Measurements from ENCODE around the gene PEDS1. TPM values are rescaled to one million over a fixed set of nuclear protein-coding genes. Genes with fewer than 3 reads are reported as not detected.
A peak's percentile ranks its signal among the peaks of the same experiment; 100 is the strongest.
"Not testable (repeated sequence)": the region's sequence is repeated elsewhere in the genome, so short reads cannot be mapped to it uniquely, and the experiment has no call there.

The PEDS1 gene
- polyA plus RNA-seq (ENCODE audit: insufficient read length in 3 of 3), result 10 to 100 TPM; 25.5 to 29.8 (median 28.0) TPM
- long read RNA-seq, donor 1, full-length matches to known transcripts, result 11 of 11 reads
- long read RNA-seq, donor 1, partial matches to known transcripts, result 0 of 11 reads
- long read RNA-seq, donor 1, other reads (novel, unspliced or antisense), result 0 of 11 reads
- long read RNA-seq, donor 2, full-length matches to known transcripts, result 15 of 21 reads
- long read RNA-seq, donor 2, partial matches to known transcripts, result 6 of 21 reads
- long read RNA-seq, donor 2, other reads (novel, unspliced or antisense), result 0 of 21 reads
- long read RNA-seq, donor 3, full-length matches to known transcripts, result 14 of 14 reads
- long read RNA-seq, donor 3, partial matches to known transcripts, result 0 of 14 reads
- long read RNA-seq, donor 3, other reads (novel, unspliced or antisense), result 0 of 14 reads
- long read RNA-seq, donor 4, full-length matches to known transcripts, result 14 of 20 reads
- long read RNA-seq, donor 4, partial matches to known transcripts, result 6 of 20 reads
- long read RNA-seq, donor 4, other reads (novel, unspliced or antisense), result 0 of 20 reads
- long read RNA-seq, donor 5, full-length matches to known transcripts, result 5 of 22 reads
- long read RNA-seq, donor 5, partial matches to known transcripts, result 17 of 22 reads
- long read RNA-seq, donor 5, other reads (novel, unspliced or antisense), result 0 of 22 reads
- long read RNA-seq, donor 6, full-length matches to known transcripts, result 9 of 9 reads
- long read RNA-seq, donor 6, partial matches to known transcripts, result 0 of 9 reads
- long read RNA-seq, donor 6, other reads (novel, unspliced or antisense), result 0 of 9 reads
- long read RNA-seq, donor 7, full-length matches to known transcripts, result 17 of 17 reads
- long read RNA-seq, donor 7, partial matches to known transcripts, result 0 of 17 reads
- long read RNA-seq, donor 7, other reads (novel, unspliced or antisense), result 0 of 17 reads
- long read RNA-seq, donor 8, full-length matches to known transcripts, result 4 of 4 reads
- long read RNA-seq, donor 8, partial matches to known transcripts, result 0 of 4 reads
- long read RNA-seq, donor 8, other reads (novel, unspliced or antisense), result 0 of 4 reads
- long read RNA-seq, donor 9, full-length matches to known transcripts, result 5 of 36 reads
- long read RNA-seq, donor 9, partial matches to known transcripts, result 31 of 36 reads
- long read RNA-seq, donor 9, other reads (novel, unspliced or antisense), result 0 of 36 reads
- long read RNA-seq, donor 10, full-length matches to known transcripts, result 2 of 2 reads
- long read RNA-seq, donor 10, partial matches to known transcripts, result 0 of 2 reads
- long read RNA-seq, donor 10, other reads (novel, unspliced or antisense), result 0 of 2 reads
- long read RNA-seq, donor 11, full-length matches to known transcripts, result 7 of 7 reads
- long read RNA-seq, donor 11, partial matches to known transcripts, result 0 of 7 reads
- long read RNA-seq, donor 11, other reads (novel, unspliced or antisense), result 0 of 7 reads
- long read RNA-seq, donor 12, full-length matches to known transcripts, result 16 of 25 reads
- long read RNA-seq, donor 12, partial matches to known transcripts, result 9 of 25 reads
- long read RNA-seq, donor 12, other reads (novel, unspliced or antisense), result 0 of 25 reads
- long read RNA-seq, donor 13, full-length matches to known transcripts, result 7 of 7 reads
- long read RNA-seq, donor 13, partial matches to known transcripts, result 0 of 7 reads
- long read RNA-seq, donor 13, other reads (novel, unspliced or antisense), result 0 of 7 reads
- long read RNA-seq, donor 14, full-length matches to known transcripts, result 12 of 17 reads
- long read RNA-seq, donor 14, partial matches to known transcripts, result 5 of 17 reads
- long read RNA-seq, donor 14, other reads (novel, unspliced or antisense), result 0 of 17 reads
- long read RNA-seq, donor 15, full-length matches to known transcripts, result 21 of 31 reads
- long read RNA-seq, donor 15, partial matches to known transcripts, result 10 of 31 reads
- long read RNA-seq, donor 15, other reads (novel, unspliced or antisense), result 0 of 31 reads
- long read RNA-seq, donor 16, full-length matches to known transcripts, result 13 of 18 reads
- long read RNA-seq, donor 16, partial matches to known transcripts, result 5 of 18 reads
- long read RNA-seq, donor 16, other reads (novel, unspliced or antisense), result 0 of 18 reads

DNA sequence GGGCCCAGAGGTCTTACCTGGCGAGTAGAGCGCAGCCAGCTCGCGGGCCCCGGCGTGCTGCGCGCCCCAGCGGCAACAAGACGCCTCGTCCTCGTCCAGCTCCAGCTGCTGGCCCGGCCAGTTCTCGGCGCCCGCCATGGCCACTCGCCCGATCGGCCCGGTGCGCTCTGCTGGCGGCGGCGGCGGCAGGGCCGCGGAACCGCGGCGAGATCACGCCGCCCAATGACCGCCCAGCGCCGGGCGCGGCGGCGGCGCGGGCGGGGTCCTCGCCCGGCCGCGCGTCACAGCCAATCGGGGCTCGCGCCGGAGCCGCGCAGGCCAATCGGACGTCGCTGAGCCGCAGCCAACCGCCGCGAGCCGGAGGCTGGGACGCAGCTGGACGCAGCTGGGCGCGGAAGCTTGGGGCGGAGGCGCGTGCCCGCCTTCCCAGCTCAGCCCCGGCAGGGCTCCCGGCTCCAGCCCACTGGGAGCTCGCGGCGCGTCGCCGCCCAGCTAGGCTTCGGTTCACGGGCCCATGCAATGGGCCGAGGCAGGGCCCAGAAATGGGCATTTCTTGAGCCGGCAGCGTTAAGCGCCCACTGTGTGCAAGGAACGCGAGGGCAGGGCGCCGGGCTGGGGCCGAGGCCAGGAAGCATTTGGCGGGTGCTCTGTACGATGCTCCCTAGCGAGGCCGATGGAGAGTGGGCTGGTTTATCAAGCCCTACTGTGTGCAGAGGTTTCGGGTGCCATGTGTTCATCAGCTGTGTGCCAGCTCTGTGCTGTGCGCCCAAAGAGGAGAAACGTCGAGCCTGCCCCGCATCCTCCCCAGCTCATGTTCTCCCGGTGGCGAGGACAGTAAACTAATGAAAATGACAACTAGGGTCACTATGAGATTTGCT is at the start of gene PEDS1:
TSS of gene PEDS1 (minus strand) at position 224 of the 878 bp plus-strand sequence. CDS start at position 138, 86 bp downstream.
- peak; percentile 92 for DNase-seq

DNA sequence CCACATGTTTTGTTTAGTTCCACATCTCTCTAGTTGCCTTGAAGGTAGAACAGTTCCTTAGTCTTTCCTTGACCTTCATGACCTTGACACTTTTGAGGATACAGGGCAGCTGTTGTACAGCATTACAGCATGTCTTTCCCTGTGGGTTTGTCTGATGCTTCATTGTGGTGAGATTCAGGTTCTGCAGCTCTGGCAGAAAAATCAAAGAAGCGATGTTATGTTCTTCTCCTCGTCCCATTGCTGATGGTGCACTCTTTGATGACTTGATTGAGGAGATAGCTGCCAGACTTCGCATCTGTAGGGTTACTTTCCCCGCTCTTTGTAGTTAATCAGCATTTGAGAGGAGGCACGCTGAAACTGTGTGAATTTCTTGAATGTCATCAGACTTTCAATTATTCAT is 49.2 kb upstream of the PEDS1 start:
- no peak for DNase-seq

- not testable (repeated sequence) for DNase-seq
Measured at GRCh38 chr20:50201710-50202109, 48.2 kb upstream of the PEDS1 start.

DNA sequence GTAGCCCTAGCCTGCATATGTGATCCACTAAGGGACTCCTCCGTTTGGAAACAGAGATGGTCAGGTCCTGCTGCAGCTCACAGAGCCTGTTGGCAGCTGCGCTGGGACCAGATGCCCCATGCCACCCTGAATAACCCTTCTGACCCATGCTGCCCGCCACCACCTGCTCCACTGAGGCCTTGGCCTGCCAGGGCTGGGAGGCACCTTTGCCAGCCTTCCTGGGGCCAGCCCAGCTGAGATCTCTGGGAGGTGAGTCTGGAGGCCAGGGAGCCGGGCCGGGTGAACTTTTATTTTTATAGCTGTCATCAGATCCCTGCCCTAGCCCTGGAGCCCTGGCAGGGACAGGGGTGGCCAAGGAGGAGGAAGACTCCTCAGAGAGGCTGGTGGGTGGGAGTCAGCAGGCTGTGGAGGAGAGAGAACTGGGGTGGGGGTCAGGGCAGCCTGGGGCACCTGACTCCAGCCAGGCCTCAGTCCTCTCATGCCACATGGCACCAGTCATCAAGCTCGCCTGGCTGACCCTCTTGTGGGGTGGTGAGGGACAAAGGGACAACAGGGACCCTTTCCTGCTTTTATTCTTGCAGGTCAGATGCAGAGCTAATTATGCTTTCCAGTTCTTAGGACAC is 47.1 kb upstream of the PEDS1 start:
- no peak for DNase-seq

GRCh38 chr20:50199703-50200102 is 46.2 kb upstream of the PEDS1 start:
- DNase-seq, result no peak

DNA sequence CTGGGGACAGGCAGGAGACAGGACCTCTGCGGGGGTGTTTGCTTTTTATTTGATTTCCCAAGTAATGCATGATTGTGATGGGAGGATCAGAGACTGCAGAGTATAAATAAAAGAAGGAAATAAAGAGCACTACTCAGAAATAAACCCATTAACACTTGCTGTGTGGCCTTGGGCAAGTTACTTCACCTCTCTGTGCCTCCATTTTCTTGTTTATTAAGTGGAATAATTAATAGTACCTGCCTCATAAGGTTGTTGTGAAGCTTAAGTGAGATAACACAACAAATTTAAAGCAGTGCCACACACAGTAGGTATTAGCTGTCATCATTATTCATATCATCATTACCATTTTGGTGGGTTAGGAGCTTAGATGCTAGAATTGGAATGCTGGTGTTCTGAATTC is 45.2 kb upstream of the PEDS1 start:
- no peak for DNase-seq

DNA sequence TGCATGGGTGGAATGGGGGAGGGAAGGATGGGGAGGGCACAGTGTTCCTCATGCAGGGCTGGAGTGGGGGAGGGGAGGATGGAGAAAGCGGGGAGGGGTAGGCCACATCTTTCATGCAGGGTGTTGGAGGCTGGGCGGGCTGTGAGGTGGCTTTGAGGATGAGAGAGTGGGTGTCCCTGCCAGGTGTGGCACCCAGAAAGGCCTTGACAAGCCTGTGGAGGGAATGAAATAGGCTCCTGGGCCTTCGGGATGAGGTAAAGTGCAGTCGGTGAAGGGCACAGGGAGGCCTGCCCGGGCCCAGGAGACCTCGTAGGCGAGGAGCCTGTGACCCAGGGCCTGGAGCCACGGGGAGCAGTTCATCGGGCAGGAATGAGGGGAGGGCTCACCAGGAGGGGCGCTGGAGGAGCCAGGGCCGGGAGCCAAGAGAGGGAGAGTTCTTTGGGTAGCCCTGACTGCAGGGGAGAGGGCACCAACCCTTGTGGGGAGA is 44.7 kb upstream of the PEDS1 start:
- DNase-seq, result no peak

DNA sequence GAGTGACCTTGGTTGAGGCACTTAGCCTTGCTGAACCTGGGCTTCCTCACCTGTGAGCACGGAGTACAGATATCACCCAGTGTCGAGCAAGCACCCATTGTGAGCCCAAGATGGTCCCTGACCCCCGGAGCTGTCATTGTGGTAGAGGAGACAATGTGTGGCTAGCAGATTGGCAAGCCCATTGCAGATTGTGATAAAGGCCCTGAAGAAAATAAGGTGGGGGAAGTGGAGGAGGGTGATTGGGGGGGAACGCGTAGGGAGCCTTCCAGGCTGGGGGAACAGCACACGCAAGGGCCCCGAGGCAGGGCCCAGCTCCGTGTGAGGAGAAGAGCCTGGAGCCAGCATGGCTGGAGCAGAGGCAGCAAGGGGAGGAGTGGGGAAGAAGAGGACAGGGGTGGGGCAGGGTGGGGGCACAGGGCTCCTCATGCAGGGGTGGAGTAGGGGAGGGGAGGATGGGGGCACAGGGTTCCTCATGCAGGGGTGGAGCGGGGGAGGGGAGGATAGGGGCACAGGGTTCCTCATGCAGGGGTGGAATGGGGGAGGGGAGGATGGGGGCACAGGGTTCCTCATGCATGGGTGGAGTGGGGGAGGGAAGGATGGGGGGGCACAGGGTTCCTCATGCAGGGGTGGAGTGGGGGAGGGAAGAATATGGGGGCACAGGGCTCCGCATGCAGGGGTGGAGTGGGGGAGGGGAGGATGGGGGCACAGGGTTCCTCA is 44.1 kb upstream of the PEDS1 start:
- DNase-seq, result no peak

- no peak for DNase-seq
Measured at GRCh38 chr20:50196896-50197295, 43.4 kb upstream of the PEDS1 start.

GRCh38 chr20:50196248-50196647 is 42.7 kb upstream of the PEDS1 start:
- DNase-seq, result no peak

DNA sequence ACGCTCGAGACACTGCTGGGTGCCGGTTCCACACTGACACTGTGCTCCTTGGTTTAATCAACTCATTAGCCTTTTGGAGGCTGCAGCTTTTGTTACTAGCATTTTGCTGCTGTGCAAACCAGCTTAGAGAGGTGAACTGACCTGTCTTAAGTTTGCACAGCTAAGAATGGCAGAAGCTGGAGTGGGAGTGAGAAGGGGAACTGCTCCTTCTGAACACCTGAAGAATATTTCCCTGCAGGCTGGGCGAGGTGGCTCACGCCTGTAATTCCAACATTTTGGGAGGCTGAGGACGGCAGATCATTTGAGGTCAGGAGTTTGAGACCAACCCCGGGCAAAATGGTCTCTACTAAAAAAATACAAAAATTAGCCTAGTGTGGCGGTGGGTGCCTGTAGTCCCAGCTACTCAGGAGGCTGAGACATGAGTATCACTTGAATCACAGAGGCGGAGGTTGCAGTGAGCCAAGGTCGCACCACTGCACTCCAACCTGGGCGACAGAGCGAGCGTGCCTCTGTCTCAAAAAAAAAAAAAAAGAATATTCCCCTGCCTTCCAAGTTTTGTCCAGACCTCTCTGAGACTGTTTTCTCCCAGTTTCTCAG is 42.1 kb upstream of the PEDS1 start:
- DNase-seq, result no peak

GRCh38 chr20:50194831-50195523 is 41.5 kb upstream of the PEDS1 start:
- DNase-seq, result no peak

GRCh38 chr20:50194422-50194830 is 40.9 kb upstream of the PEDS1 start:
- no peak for DNase-seq

GRCh38 chr20:50193836-50194421 is 40.4 kb upstream of the PEDS1 start:
- DNase-seq, result no peak

- no peak for DNase-seq
Measured at GRCh38 chr20:50193199-50193835, 39.8 kb upstream of the PEDS1 start.
